Motor neuron (in vitro differentiated cells): ENCODE results near the gene TXNRD2. TPM values are rescaled to one million over a fixed set of nuclear protein-coding genes. Genes with fewer than 3 reads are reported as not detected.

Source experiments
- ATAC-seq, 8 experiments: fragments of 200-7000 bp; cut with Tn5 transposase; replicated peaks in 6 of 8; 2 replicates each; pipeline ENCODE4 v1.8.0; 2021; ENCODE audit warnings: mild to moderate bottlenecking in 8 of 8, moderate library complexity in 8 of 8
- H3K27ac ChIP-seq, 2 donors: fragments of 250-450 bp; sonication (Bioruptor Pico); 2 replicates each; pipeline ENCODE4 v1.9.0; 2021; ENCODE audit warnings: antibody characterized with exemption in 2 of 2, mild to moderate bottlenecking in 2 of 2, moderate library complexity in 1 of 2
- H3K4me1 ChIP-seq, 2 donors: fragments of 250-450 bp; sonication (Bioruptor Pico); replicated peaks in 1 of 2; 2 replicates each; pipeline ENCODE4 v1.6.1; 2021; ENCODE audit warnings: antibody characterized with exemption in 2 of 2, mild to moderate bottlenecking in 2 of 2, moderate library complexity in 1 of 2
- H3K4me3 ChIP-seq, 5 donors: fragments of 250-450 bp; sonication (Bioruptor Pico); 2 replicates each; pipeline ENCODE4 v1.9.0; 2021; ENCODE audit warnings: antibody characterized with exemption in 5 of 5, mild to moderate bottlenecking in 5 of 5, moderate library complexity in 4 of 5
- WGBS, 10 experiments: fragments of 450-650 bp; shearing (Covaris generic); methylation state at CpG; one replicate each; pipeline ENCODE4 v1.0.0; 2022; 5-methylcytosine and 5-hydroxymethylcytosine counted together
- in situ Hi-C, 9 experiments: fragments of 400-800 bp; cut with MboI; loops; one replicate each; pipeline ENCODE4 v1.15.0; 2021; ENCODE audit warnings: low sequenced_read_pairs in 9 of 9, low pct_unique_long_range_greater_than_20kb in 2 of 9; ENCODE audit not compliant: unreplicated experiment in 9 of 9
- total RNA-seq, 8 experiments: library from RNA; unstranded; fragments of 300-600 nt; gene quantifications; 2 replicates each; pipeline versions ENCODE4 v1.2.3 to v1.2.4, GENCODE V29; 2022

Gene TXNRD2
- total RNA-seq, 8 experiments from 2014 or later, result 2.4 to 33.9 (median 9.9) TPM

GRCh38 chr22:19862619-19863246 lies 78.9 kb downstream of the TXNRD2 start:
- no peak overlapping the region for H3K4me3 ChIP-seq
- 83 to 100% (median 91%) methylated on average over 1 to 9 of the region's 13 CpGs; no CpG with 5 or more reads in 1 of the 10 experiments for WGBS, 10 experiments
- no peaks in the 10 kb centered on the region for H3K4me1 ChIP-seq
- H3K27ac ChIP-seq, result no peak overlapping the region
- in situ Hi-C loops, result no loop called here
- no peak for ATAC-seq

- in situ Hi-C loops, result no loop called here
- no peak overlapping the region for H3K27ac ChIP-seq
- H3K4me1 ChIP-seq, result peaks cover 7 to 8% of the 10 kb centered on the region in 2 donors
- no peak for ATAC-seq
- 81 to 100% (median 93%) methylated on average over 3 to 8 of the region's 8 CpGs for WGBS, 10 experiments
- H3K4me3 ChIP-seq, result no peak overlapping the region
Measured at GRCh38 chr22:19859861-19860510, 81.6 kb downstream of the TXNRD2 start.

- Histone ChIP-seq H3K27ac (no peak overlapping the region), H3K4me3 (no peak overlapping the region), H3K4me1 (peaks cover 16 to 18% of the 10 kb centered on the region in 2 donors)
- ATAC-seq, result no peak
- in situ Hi-C loops, result no loop called here
- WGBS, 10 experiments, result 91 to 100% (median 100%) methylated on average over 2 to 3 of the region's 3 CpGs; no CpG with 5 or more reads in 1 of the 10 experiments
Measured at GRCh38 chr22:19857382-19857781, 84.2 kb downstream of the TXNRD2 start.

- in situ Hi-C loops, result no loop called here
- peak overlapping the region; percentile 92 to 99 for H3K27ac ChIP-seq
- WGBS, 10 experiments, result 0 to 100% (median 20%) methylated on average over 1 to 16 of the region's 24 CpGs; no CpG with 5 or more reads in 3 of the 10 experiments
- peaks cover 16 to 18% of the 10 kb centered on the region in 2 donors for H3K4me1 ChIP-seq
- peak in 3 of 8 experiments; percentile 14 to 26 (median 17) for ATAC-seq
- H3K4me3 ChIP-seq, result peak overlapping the region; percentile 69 to 97 (median 71)
Measured at GRCh38 chr22:19855504-19856409, 85.9 kb downstream of the TXNRD2 start.

GRCh38 chr22:19854778-19855503 lies 86.7 kb downstream of the TXNRD2 start, which contains the start of the genes GNB1L and RTL10:
Gene GNB1L, minus strand, starts transcription at chr22:19854874. Its CDS starts 33,519 bp downstream, at chr22:19821355.
Gene RTL10, minus strand, starts transcription at chr22:19854874. Its CDS starts 2,613 bp downstream, at chr22:19852261.
- in situ Hi-C loops, result no loop called here
- H3K27ac ChIP-seq, result peak within 1 kb of the TSS; percentile 92 to 99
- 0 to 2% (median 0%) methylated on average over 2 to 9 of the region's 81 CpGs; no CpG with 5 or more reads in 6 of the 10 experiments for WGBS, 10 experiments
- H3K4me1 ChIP-seq, result peaks cover 16 to 18% of the 10 kb centered on the region in 2 donors
- peak; percentile 87 to 93 (median 90) for ATAC-seq
- H3K4me3 ChIP-seq, result peak within 1 kb of the TSS; percentile 69 to 97 (median 71)

- peak overlapping the region; percentile 69 to 97 (median 71) for H3K4me3 ChIP-seq
- H3K4me1 ChIP-seq, result peaks cover 16 to 18% of the 10 kb centered on the region in 2 donors
- 0 to 60% (median 3%) methylated on average over 1 to 10 of the region's 49 CpGs; no CpG with 5 or more reads in 4 of the 10 experiments for WGBS, 10 experiments
- H3K27ac ChIP-seq, result peak overlapping the region; percentile 56 to 99
- peak; percentile 13 to 40 (median 27) for ATAC-seq
- in situ Hi-C loops, result no loop called here
Measured at GRCh38 chr22:19853879-19854777, 87.5 kb downstream of the TXNRD2 start.

GRCh38 chr22:19853058-19853878 lies 88.3 kb downstream of the TXNRD2 start:
- in situ Hi-C loops, result no loop called here
- Histone ChIP-seq H3K4me3 (peak overlapping the region; percentile 69 to 97 (median 71)), H3K4me1 (peaks cover 16 to 18% of the 10 kb centered on the region in 2 donors), H3K27ac (peak overlapping the region; percentile 56 to 99)
- no peak for ATAC-seq
- 0 to 60% (median 44%) methylated on average over 1 to 6 of the region's 11 CpGs; no CpG with 5 or more reads in 5 of the 10 experiments for WGBS, 10 experiments

GRCh38 chr22:19852177-19852781 lies 89.3 kb downstream of the TXNRD2 start:
- H3K4me1 ChIP-seq, result peaks cover 16 to 18% of the 10 kb centered on the region in 2 donors
- H3K4me3 ChIP-seq, result peak overlapping the region in 1 of 5 donors; percentile 80
- H3K27ac ChIP-seq, result no peak overlapping the region
- WGBS, 10 experiments, result 67 to 100% (median 100%) methylated on average over 1 to 2 of the region's 12 CpGs; no CpG with 5 or more reads in 7 of the 10 experiments
- in situ Hi-C loops, result no loop called here
- ATAC-seq, result no peak

GRCh38 chr22:19851291-19852176 lies 90.1 kb downstream of the TXNRD2 start:
- ATAC-seq, result no peak
- no peak overlapping the region for H3K4me3 ChIP-seq
- in situ Hi-C loops, result no loop called here

GRCh38 chr22:19850763-19851109 lies 90.9 kb downstream of the TXNRD2 start:
- Histone ChIP-seq H3K27ac (no peak overlapping the region), H3K4me1 (peaks cover 10 to 13% of the 10 kb centered on the region in 2 donors), H3K4me3 (no peak overlapping the region)
- ATAC-seq, result no peak
- in situ Hi-C loops, result no loop called here
- WGBS, 10 experiments, result 87 to 100% (median 95%) methylated on average over 1 to 5 of the region's 9 CpGs; no CpG with 5 or more reads in 6 of the 10 experiments

More at GRCh38 chr22:19851291-19852176, 90.1 kb downstream of the TXNRD2 start:
- Histone ChIP-seq H3K4me1 (peaks cover 16 to 18% of the 10 kb centered on the region in 2 donors), H3K27ac (no peak overlapping the region)
- WGBS, 10 experiments, result 81 to 100% (median 94%) methylated on average over 1 to 13 of the region's 21 CpGs; no CpG with 5 or more reads in 4 of the 10 experiments
